Upper lobe of left lung (tissue), 6 donors: Measurements from ENCODE around the gene GAPVD1. TPM values are rescaled to one million over a fixed set of nuclear protein-coding genes. Genes with fewer than 3 reads are reported as not detected.

Experiments used
- ATAC-seq, 2 donors: fragments of 200-7000 bp; cut with Tn5 transposase; one replicate each; pipeline ENCODE4 v1.9.1; 2022; ENCODE audit warnings: mild to moderate bottlenecking in 2 of 2, moderate library complexity in 2 of 2; ENCODE audit not compliant: low FRiP score in 2 of 2
- DNase-seq, 2 donors: peaks; one replicate each; pipeline ENCODE4 v3.0.0-alpha.2; 2019 to 2020
- H3K27ac ChIP-seq, 4 donors: fragments of 200-600 bp; sonication (generic); one replicate each; pipeline ENCODE4 v1.5.1; 2016 to 2019
- H3K27me3 ChIP-seq, 4 donors: fragments of 200-600 bp; sonication (generic); one replicate each; pipeline ENCODE4 v1.5.1; 2017 to 2019
- H3K36me3 ChIP-seq, 4 donors: fragments of 200-600 bp; sonication (generic); one replicate each; pipeline ENCODE4 v1.5.1; 2016 to 2019
- H3K4me1 ChIP-seq, 4 donors: fragments of 200-600 bp; sonication (generic); one replicate each; pipeline ENCODE4 v1.5.1; 2018 to 2019
- H3K4me3 ChIP-seq, 4 donors: fragments of 200-600 bp; sonication (generic); one replicate each; pipeline ENCODE4 v1.5.1; 2017 to 2019; ENCODE audit warnings: mild to moderate bottlenecking in 2 of 4, moderate library complexity in 1 of 4
- H3K9me3 ChIP-seq, 4 donors: fragments of 200-600 bp; sonication (generic); one replicate each; pipeline ENCODE4 v1.5.1; 2018 to 2019
- EP300 ChIP-seq, 4 donors: sonication (generic); formaldehyde crosslinking; IDR thresholded peaks; one replicate each; pipeline ENCODE4 v1.5.1; 2017; ENCODE audit warnings: antibody characterized with exemption in 4 of 4, control low read depth in 2 of 4
- POLR2A ChIP-seq, 4 donors: fragments of 450-650 bp; IDR thresholded peaks; one replicate each; pipeline ENCODE4 v1.5.1; 2016 to 2017; ENCODE audit warnings: antibody characterized with exemption in 4 of 4, mild to moderate bottlenecking in 2 of 4
- POLR2AphosphoS5 ChIP-seq, 2 donors: sonication (generic); formaldehyde crosslinking; IDR thresholded peaks; one replicate each; pipeline ENCODE4 v1.5.1; 2017; ENCODE audit warnings: antibody characterized with exemption in 2 of 2
- WGBS, 2 donors: methylation state at CpG; one replicate each; pipeline ENCODE4 v1.1.5; 2017 to 2018; 5-methylcytosine and 5-hydroxymethylcytosine counted together
- total RNA-seq, 6 donors: library from RNA; depleted of rRNA in 4 of 6; stranded (reverse); fragments of >200 nt in 4 of 6; gene quantifications; one replicate each; pipeline versions ENCODE4 v1.1.0 to v1.2.1, GENCODE V29; 2016 to 2021
- TF ChIP-seq, protein P1 (sequence below), 6 experiments: fragments of 450-650 bp in 4 of 6; fragments of 200-600 bp in 2 of 6; sonication (generic) in 2 of 6; IDR thresholded peaks; one replicate each; pipeline ENCODE4 v1.5.1; 2016 to 2019; ENCODE audit warnings: antibody characterized with exemption in 6 of 6
- donor health status: DM: no; HTN: no; CAD: no; lungs with moderate emphysema.
- donor health status: DM: no; HTN: yes; CAD: no; lungs with severe emphysema.

Gene GAPVD1
- total RNA-seq, 6 donors from 2014 or later: 56.4 to 122 (median 74.2) TPM

DNA sequence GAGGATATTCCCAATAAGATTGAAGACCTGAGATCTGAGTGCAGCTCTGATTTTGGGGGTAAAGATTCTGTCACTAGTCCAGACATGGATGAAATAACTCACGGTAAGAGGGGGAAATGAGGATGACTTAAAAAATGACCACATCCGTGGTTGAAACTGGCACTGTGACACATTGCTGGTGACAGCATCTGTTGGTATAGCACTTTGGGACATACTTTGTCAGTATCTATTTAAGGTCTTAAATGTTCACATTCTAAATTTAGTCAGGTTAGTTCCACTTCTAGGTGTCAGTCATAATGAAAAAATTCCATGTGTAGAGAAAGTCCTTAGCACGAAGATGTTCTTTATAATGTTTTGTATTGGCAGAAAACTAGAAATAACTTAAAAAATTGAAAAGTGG, 70.9 kb downstream of the GAPVD1 start:
- no peak overlapping the region for H3K27ac ChIP-seq
- 54 to 87% methylated on average over 3 of the region's 3 CpGs for WGBS, 2 donors
- no peak for DNase-seq
- TF ChIP-seq POLR2AphosphoS5 (IDR thresholded peaks at IDR 0.05): no peak
- no peak for TF ChIP-seq POLR2A (IDR thresholded peaks at IDR 0.05)
- TF ChIP-seq EP300 (IDR thresholded peaks at IDR 0.05): no peak
- TF ChIP-seq, protein P1, sequence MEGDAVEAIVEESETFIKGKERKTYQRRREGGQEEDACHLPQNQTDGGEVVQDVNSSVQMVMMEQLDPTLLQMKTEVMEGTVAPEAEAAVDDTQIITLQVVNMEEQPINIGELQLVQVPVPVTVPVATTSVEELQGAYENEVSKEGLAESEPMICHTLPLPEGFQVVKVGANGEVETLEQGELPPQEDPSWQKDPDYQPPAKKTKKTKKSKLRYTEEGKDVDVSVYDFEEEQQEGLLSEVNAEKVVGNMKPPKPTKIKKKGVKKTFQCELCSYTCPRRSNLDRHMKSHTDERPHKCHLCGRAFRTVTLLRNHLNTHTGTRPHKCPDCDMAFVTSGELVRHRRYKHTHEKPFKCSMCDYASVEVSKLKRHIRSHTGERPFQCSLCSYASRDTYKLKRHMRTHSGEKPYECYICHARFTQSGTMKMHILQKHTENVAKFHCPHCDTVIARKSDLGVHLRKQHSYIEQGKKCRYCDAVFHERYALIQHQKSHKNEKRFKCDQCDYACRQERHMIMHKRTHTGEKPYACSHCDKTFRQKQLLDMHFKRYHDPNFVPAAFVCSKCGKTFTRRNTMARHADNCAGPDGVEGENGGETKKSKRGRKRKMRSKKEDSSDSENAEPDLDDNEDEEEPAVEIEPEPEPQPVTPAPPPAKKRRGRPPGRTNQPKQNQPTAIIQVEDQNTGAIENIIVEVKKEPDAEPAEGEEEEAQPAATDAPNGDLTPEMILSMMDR (IDR thresholded peaks at IDR 0.05): no peak
- H3K4me3 ChIP-seq: no peak overlapping the region
- peaks cover 14 to 76% (median 54%) of the 10 kb centered on the region in 4 donors for H3K36me3 ChIP-seq
- no peaks in the 10 kb centered on the region for H3K9me3 ChIP-seq
- H3K4me1 ChIP-seq: peaks cover 0 to 11% (median 6%) of the 10 kb centered on the region in 4 donors
- H3K27me3 ChIP-seq: no peaks in the 10 kb centered on the region
- no peak for ATAC-seq

DNA sequence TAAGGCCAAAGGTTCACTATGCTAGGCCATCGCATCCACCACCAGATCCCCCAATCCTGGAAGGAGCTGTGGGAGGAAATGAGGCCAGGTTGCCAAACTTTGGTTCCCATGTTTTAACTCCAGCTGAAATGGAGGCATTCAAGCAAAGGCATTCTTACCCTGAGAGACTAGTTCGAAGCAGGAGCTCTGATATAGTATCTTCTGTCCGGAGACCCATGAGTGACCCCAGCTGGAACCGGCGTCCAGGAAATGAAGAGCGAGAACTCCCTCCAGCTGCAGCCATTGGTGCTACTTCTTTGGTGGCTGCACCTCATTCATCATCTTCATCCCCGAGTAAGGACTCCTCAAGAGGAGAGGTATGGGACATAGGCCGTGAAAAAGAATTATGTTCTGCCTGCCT, 75.6 kb downstream of the GAPVD1 start:
- peaks cover 15 to 90% (median 53%) of the 10 kb centered on the region in 4 donors for H3K36me3 ChIP-seq
- whole genome bisulfite sequencing, 2 donors: 84 to 85% methylated on average over 8 of the region's 8 CpGs
- H3K9me3 ChIP-seq: no peaks in the 10 kb centered on the region
- TF ChIP-seq EP300 (IDR thresholded peaks at IDR 0.05) (no peak), POLR2AphosphoS5 (IDR thresholded peaks at IDR 0.05) (no peak), POLR2A (IDR thresholded peaks at IDR 0.05) (no peak)
- TF ChIP-seq, protein P1 (IDR thresholded peaks at IDR 0.05): no peak
- peaks cover 0 to under 1% (median 0%) of the 10 kb centered on the region in 4 donors for H3K4me1 ChIP-seq
- DNase-seq: no peak
- H3K27me3 ChIP-seq: no peaks in the 10 kb centered on the region
- H3K27ac ChIP-seq: no peak overlapping the region
- H3K4me3 ChIP-seq: no peak overlapping the region
- ATAC-seq: no peak

DNA sequence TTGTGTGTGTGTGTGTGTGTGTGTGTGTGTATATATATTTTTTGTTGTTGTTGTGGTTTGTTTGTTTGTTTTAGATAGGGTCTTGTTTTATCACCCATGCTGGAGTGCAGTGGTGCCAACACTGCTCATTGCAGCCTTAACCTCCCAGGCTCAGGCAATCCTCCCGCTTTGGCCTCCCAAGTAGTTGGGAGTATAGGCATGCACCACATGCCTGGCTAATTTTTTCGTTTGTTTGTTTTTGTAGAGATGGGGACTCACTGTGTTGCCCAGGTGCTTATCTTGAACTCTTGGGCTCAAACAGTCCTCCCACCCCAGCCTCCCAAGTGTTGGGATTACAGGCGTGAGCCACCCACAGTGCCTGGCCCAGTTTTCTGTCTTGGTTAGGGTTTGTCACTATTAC, 77.3 kb downstream of the GAPVD1 start:
- H3K27me3 ChIP-seq: no peaks in the 10 kb centered on the region
- TF ChIP-seq, protein P1 (IDR thresholded peaks at IDR 0.05): no peak
- TF ChIP-seq POLR2AphosphoS5 (IDR thresholded peaks at IDR 0.05) (no peak), POLR2A (IDR thresholded peaks at IDR 0.05) (no peak), EP300 (IDR thresholded peaks at IDR 0.05) (no peak)
- no peak for ATAC-seq
- H3K4me1 ChIP-seq: peaks cover 0 to 9% (median 4%) of the 10 kb centered on the region in 4 donors
- WGBS, 2 donors: 84 to 96% methylated on average over 3 of the region's 3 CpGs
- H3K9me3 ChIP-seq: no peaks in the 10 kb centered on the region
- no peak overlapping the region for H3K4me3 ChIP-seq
- no peak overlapping the region for H3K27ac ChIP-seq
- H3K36me3 ChIP-seq: peaks cover 5 to 86% (median 45%) of the 10 kb centered on the region in 4 donors
- no peak for DNase-seq

DNA sequence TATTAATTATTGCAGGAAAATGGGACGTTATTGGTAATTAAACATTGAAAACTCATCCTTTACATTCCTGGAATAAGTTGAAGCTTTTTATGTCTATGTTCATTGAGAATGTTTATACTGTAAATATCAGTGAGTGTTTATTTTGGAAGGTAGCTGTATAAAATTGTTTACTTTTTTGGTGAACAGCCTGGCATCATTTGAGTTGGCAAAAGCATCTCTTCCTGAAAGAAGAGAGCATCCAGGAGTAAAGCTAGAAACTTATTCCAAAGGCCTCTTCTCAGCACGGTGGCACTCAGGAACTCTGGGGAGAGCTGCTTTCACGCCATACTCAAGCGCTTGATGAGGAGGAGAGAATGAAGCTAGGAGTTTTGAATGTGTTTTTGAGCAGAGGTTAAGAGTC, 79.9 kb downstream of the GAPVD1 start:
- DNase-seq (no peak), ATAC-seq (no peak)
- TF ChIP-seq POLR2AphosphoS5 (IDR thresholded peaks at IDR 0.05): no peak
- TF ChIP-seq EP300 (IDR thresholded peaks at IDR 0.05): no peak
- TF ChIP-seq POLR2A (IDR thresholded peaks at IDR 0.05): no peak
- TF ChIP-seq, protein P1 (IDR thresholded peaks at IDR 0.05): no peak
- Histone ChIP-seq H3K27me3 (no peaks in the 10 kb centered on the region), H3K36me3 (peaks cover 5 to 88% (median 38%) of the 10 kb centered on the region in 4 donors), H3K27ac (no peak overlapping the region), H3K4me3 (no peak overlapping the region), H3K9me3 (no peaks in the 10 kb centered on the region), H3K4me1 (peaks cover 0 to 9% (median 6%) of the 10 kb centered on the region in 4 donors)
- 60 to 64% methylated on average over 4 of the region's 4 CpGs for WGBS, 2 donors
